GM10248 (cell line): ENCODE results near the gene FBP2.
"Not testable (repeated sequence)": the region's sequence is repeated elsewhere in the genome, so short reads cannot be mapped to it uniquely, and the experiment has no call there.

Experiments
- CTCF ChIA-PET: fragments of 300-600 bp; sonication (Branson Sonifier 250); formaldehyde crosslinking; extraction: SDS; loops from one replicate; lab custom pipeline; 2021; ENCODE audit warnings: antibody characterized with exemption; lab: Yijun Ruan, JAX
- POLR2A ChIA-PET: fragments of 350-650 bp; sonication (Branson Sonifier 250); formaldehyde crosslinking; extraction: SDS; loops from one replicate; lab custom pipeline; 2020; ENCODE audit warnings: antibody characterized with exemption; lab: Yijun Ruan, JAX
- DNase-seq: peaks from one replicate; pipeline ENCODE4 v3.0.0; 2012; ENCODE audit errors: extremely low spot score
- TF ChIP-seq, protein P1 (sequence below): IDR thresholded peaks from 2 replicates; pipeline ENCODE4 v1.5.1; 2012; ENCODE audit warnings: mild to moderate bottlenecking, low read depth; ENCODE audit errors: extremely low read depth, missing control alignments, control extremely low read depth

FBP2 gene

GRCh38 chr9:94545940-94546339 is 47.7 kb downstream of the FBP2 start:
- ChIA-PET CTCF (no interaction called here), POLR2A (no interaction called here)

GRCh38 chr9:94544335-94544734 is 49.3 kb downstream of the FBP2 start:
- CTCF ChIA-PET, DNase-seq, POLR2A ChIA-PET: not testable (repeated sequence)

More at GRCh38 chr9:94545940-94546339, 47.7 kb downstream of the FBP2 start:
- DNase-seq = no peak
- TF ChIP-seq, protein P1, sequence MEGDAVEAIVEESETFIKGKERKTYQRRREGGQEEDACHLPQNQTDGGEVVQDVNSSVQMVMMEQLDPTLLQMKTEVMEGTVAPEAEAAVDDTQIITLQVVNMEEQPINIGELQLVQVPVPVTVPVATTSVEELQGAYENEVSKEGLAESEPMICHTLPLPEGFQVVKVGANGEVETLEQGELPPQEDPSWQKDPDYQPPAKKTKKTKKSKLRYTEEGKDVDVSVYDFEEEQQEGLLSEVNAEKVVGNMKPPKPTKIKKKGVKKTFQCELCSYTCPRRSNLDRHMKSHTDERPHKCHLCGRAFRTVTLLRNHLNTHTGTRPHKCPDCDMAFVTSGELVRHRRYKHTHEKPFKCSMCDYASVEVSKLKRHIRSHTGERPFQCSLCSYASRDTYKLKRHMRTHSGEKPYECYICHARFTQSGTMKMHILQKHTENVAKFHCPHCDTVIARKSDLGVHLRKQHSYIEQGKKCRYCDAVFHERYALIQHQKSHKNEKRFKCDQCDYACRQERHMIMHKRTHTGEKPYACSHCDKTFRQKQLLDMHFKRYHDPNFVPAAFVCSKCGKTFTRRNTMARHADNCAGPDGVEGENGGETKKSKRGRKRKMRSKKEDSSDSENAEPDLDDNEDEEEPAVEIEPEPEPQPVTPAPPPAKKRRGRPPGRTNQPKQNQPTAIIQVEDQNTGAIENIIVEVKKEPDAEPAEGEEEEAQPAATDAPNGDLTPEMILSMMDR = no peak

- TF ChIP-seq, protein P1 = no peak
- no peak for DNase-seq
- CTCF ChIA-PET = no interaction called here
- POLR2A ChIA-PET = no interaction called here
These were observed 54.7 kb downstream of the FBP2 start for GRCh38 chr9:94538908-94539307.

GRCh38 chr9:94534901-94535300 is 58.7 kb downstream of the FBP2 start:
- POLR2A ChIA-PET = no interaction called here
- CTCF ChIA-PET = no interaction called here

DNA sequence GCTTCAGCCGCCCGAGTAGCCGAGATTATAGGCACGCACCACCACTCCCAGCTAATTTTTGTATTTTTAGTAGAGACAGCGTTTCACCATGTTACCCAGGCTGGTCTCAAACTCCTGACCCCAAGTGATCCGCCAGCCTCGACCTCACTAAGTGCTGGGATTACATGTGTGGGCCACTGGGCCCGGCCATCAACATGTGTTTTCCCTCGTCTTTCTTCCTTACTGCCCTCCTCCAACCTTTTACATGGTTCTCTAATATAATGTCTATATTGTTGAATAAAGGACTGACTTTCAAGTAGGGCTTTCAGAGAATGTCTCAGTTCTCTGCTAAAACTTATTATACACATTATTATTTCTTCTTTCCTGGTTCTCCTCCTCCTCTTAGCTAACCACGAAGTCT is 60.0 kb downstream of the FBP2 start:
- CTCF ChIA-PET = no interaction called here

More at GRCh38 chr9:94534901-94535300, 58.7 kb downstream of the FBP2 start:
- DNase-seq = no peak
- TF ChIP-seq, protein P1 = no peak

GRCh38 chr9:94533155-94533554 is 60.5 kb downstream of the FBP2 start:
- TF ChIP-seq, protein P1 = no peak
- CTCF ChIA-PET = no interaction called here
- DNase-seq = no peak
- POLR2A ChIA-PET = no interaction called here

More for the DNA sequence above, 60.0 kb downstream of the FBP2 start:
- DNase-seq = no peak
- TF ChIP-seq, protein P1 = no peak
- POLR2A ChIA-PET = no interaction called here

- TF ChIP-seq, protein P1 = no peak
- ChIA-PET POLR2A (no interaction called here), CTCF (no interaction called here)
- DNase-seq = no peak
These were observed 64.7 kb downstream of the FBP2 start for GRCh38 chr9:94528886-94529285.
